Measurements from ENCODE around the gene CDK8.

CDK8 gene

DNA sequence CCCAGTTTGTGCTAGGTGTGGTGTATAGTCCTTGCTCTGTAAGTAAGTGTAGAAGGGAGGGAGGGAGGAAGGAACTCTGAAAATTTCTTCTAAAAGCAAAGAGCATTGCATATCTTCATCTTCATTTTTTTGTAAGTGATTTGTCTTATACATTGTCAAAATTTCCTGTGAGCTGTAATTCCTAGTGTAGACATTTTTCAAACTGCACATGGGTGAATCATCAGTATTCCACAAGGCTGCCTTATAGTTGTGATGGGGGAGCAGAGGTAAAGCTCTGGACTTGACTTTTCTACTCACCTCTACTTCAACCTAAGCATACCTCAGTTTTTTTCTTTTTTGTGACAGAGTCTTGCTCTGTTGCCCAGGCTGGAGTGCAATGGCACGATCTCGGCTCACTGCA lies 86.9 kb downstream of the CDK8 start:
- Histone ChIP-seq H3K4me3 (ENCODE audit: low read depth, low read length) (no peak overlapping the region), H3K36me3 (replicated peaks) (no peaks in the 10 kb centered on the region), H3K27ac (no peak overlapping the region), H3K27me3 (replicated peaks) (no peaks in the 10 kb centered on the region)
- TF ChIP-seq CTCF (IDR thresholded peaks at IDR 0.05; ENCODE audit: low read depth, low read length, missing control alignments) = no peak
- DNase-seq = peak; percentile 8
- in situ Hi-C loops (cut with HindIII; ENCODE audit: low pct_ligation_motif_present, low sequenced_read_pairs) = no loop called here

GRCh38 chr13:26342898-26343297 lies 89.0 kb downstream of the CDK8 start:
- Histone ChIP-seq H3K27me3 (replicated peaks) (no peaks in the 10 kb centered on the region), H3K27ac (no peak overlapping the region), H3K36me3 (replicated peaks) (no peaks in the 10 kb centered on the region), H3K4me3 (ENCODE audit: low read depth, low read length) (no peak overlapping the region)
- no peak for DNase-seq
- no peak for TF ChIP-seq CTCF (IDR thresholded peaks at IDR 0.05; ENCODE audit: low read depth, low read length, missing control alignments)
- in situ Hi-C loops (cut with HindIII; ENCODE audit: low pct_ligation_motif_present, low sequenced_read_pairs) = no loop called here

DNA sequence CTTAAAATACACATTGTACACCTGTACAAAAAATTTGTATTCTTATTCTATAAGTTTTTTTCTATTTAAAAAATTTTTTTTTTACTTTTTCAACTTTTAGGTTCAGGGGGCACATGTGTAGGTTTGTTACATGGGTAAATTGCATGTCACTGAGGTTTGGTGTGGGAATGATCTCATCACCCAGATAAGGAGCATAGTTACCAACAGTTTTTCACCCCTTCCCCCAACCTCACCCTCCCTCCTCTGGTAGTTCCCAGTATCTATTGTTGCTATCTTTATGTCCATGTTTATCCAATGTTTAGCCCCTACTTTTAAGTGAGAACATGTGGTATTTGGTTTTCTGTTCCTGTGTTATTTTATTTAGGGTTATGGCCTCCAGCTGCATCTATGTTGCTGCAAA lies 89.9 kb downstream of the CDK8 start:
- Histone ChIP-seq H3K27me3 (replicated peaks) (no peaks in the 10 kb centered on the region), H3K36me3 (replicated peaks) (no peaks in the 10 kb centered on the region), H3K27ac (no peak overlapping the region), H3K4me3 (ENCODE audit: low read depth, low read length) (no peak overlapping the region)
- in situ Hi-C loops (cut with HindIII; ENCODE audit: low pct_ligation_motif_present, low sequenced_read_pairs) = no loop called here
- TF ChIP-seq CTCF (IDR thresholded peaks at IDR 0.05; ENCODE audit: low read depth, low read length, missing control alignments) = no peak
- no peak for DNase-seq

GRCh38 chr13:26344980-26345379 lies 91.1 kb downstream of the CDK8 start:
- no peaks in the 10 kb centered on the region for H3K36me3 ChIP-seq (replicated peaks)
- in situ Hi-C loops (cut with HindIII; ENCODE audit: low pct_ligation_motif_present, low sequenced_read_pairs) = no loop called here
- peak; percentile 10 for DNase-seq
- H3K27ac ChIP-seq = no peak overlapping the region
- no peak for TF ChIP-seq CTCF (IDR thresholded peaks at IDR 0.05; ENCODE audit: low read depth, low read length, missing control alignments)
- no peaks in the 10 kb centered on the region for H3K27me3 ChIP-seq (replicated peaks)
- H3K4me3 ChIP-seq (ENCODE audit: low read depth, low read length) = no peak overlapping the region

- H3K4me3 ChIP-seq (ENCODE audit: low read depth, low read length) = no peak overlapping the region
- in situ Hi-C loops (cut with HindIII; ENCODE audit: low pct_ligation_motif_present, low sequenced_read_pairs) = no loop called here
- no peak for DNase-seq
These were observed 95.0 kb downstream of the CDK8 start for GRCh38 chr13:26348966-26349365.

More at GRCh38 chr13:26348966-26349365, 95.0 kb downstream of the CDK8 start:
- Histone ChIP-seq H3K27me3 (replicated peaks) (no peaks in the 10 kb centered on the region), H3K36me3 (replicated peaks) (peaks cover 2% of the 10 kb centered on the region), H3K27ac (no peak overlapping the region)
- no peak for TF ChIP-seq CTCF (IDR thresholded peaks at IDR 0.05; ENCODE audit: low read depth, low read length, missing control alignments)
